ENCODE measurements around the gene CDH11. TPM values are rescaled to one million over a fixed set of nuclear protein-coding genes. Genes with fewer than 3 reads are reported as not detected.

CDH11 gene
- polyA plus RNA-seq, 1 experiment = 276 TPM

- no peak for TF ChIP-seq CTCF (IDR thresholded peaks at IDR 0.05; ENCODE audit: low read depth, low read length)
- Histone ChIP-seq H3K27me3 (ENCODE audit: control insufficient read depth, insufficient read depth, low read length) (no peaks in the 10 kb centered on the region), H3K4me3 (ENCODE audit: low read depth, low read length) (no peak overlapping the region), H3K27ac (ENCODE audit: low read depth, low read length) (no peak overlapping the region), H3K9me3 (ENCODE audit: control insufficient read depth, insufficient read depth, low read length) (no peaks in the 10 kb centered on the region)
- no peak for DNase-seq (ENCODE audit: low read depth, low spot score)
- CTCF ChIA-PET = interaction anchor here (0.7 to 1.6 kb wide), 2 partner anchors 9 to 1653 kb away, joined by 3 to 7 read pairs; no protein-coding TSS in a partner anchor
- POLR2A ChIA-PET = no interaction called here
These were observed 7.3 kb downstream of the CDH11 start for GRCh38 chr16:65114527-65114926.

- Histone ChIP-seq H3K27me3 (ENCODE audit: control insufficient read depth, insufficient read depth, low read length) (no peaks in the 10 kb centered on the region), H3K9me3 (ENCODE audit: control insufficient read depth, insufficient read depth, low read length) (no peaks in the 10 kb centered on the region), H3K27ac (ENCODE audit: low read depth, low read length) (no peak overlapping the region), H3K4me3 (ENCODE audit: low read depth, low read length) (no peak overlapping the region)
- ChIA-PET CTCF (interaction anchor here (1.6 kb wide), 1 partner anchor 8 kb away, joined by 7 read pairs; no protein-coding TSS in a partner anchor), POLR2A (no interaction called here)
- no peak for DNase-seq (ENCODE audit: low read depth, low spot score)
- TF ChIP-seq CTCF (IDR thresholded peaks at IDR 0.05; ENCODE audit: low read depth, low read length) = no peak
These were observed 8.4 kb downstream of the CDH11 start for GRCh38 chr16:65113441-65113840.

- Histone ChIP-seq H3K9me3 (ENCODE audit: control insufficient read depth, insufficient read depth, low read length) (no peaks in the 10 kb centered on the region), H3K4me3 (ENCODE audit: low read depth, low read length) (no peak overlapping the region), H3K27ac (ENCODE audit: low read depth, low read length) (no peak overlapping the region), H3K27me3 (ENCODE audit: control insufficient read depth, insufficient read depth, low read length) (no peaks in the 10 kb centered on the region)
- no peak for TF ChIP-seq CTCF (IDR thresholded peaks at IDR 0.05; ENCODE audit: low read depth, low read length)
- POLR2A ChIA-PET = interaction anchor here (0.7 kb wide), 1 partner anchor 144 kb away, joined by 3 read pairs; no protein-coding TSS in a partner anchor
- DNase-seq (ENCODE audit: low read depth, low spot score) = no peak
- CTCF ChIA-PET = interaction anchor here (0.5 to 0.6 kb wide), 2 partner anchors 476 to 1745 kb away, joined by 3 to 4 read pairs; no protein-coding TSS in a partner anchor
These were observed 10.6 kb downstream of the CDH11 start for GRCh38 chr16:65111306-65111705.

GRCh38 chr16:65106757-65107156, 15.1 kb downstream of the CDH11 start:
- CTCF ChIA-PET = no interaction called here
- DNase-seq (ENCODE audit: low read depth, low spot score) = no peak

GRCh38 chr16:65105171-65105570, 16.7 kb downstream of the CDH11 start:
- ChIA-PET POLR2A (no interaction called here), CTCF (interaction anchor here (1.3 to 1.6 kb wide), 2 partner anchors 9 to 13 kb away, joined by 3 to 7 read pairs; no protein-coding TSS in a partner anchor)
- H3K4me3 ChIP-seq (ENCODE audit: low read depth, low read length) = no peak overlapping the region
- no peaks in the 10 kb centered on the region for H3K9me3 ChIP-seq (ENCODE audit: control insufficient read depth, insufficient read depth, low read length)
- TF ChIP-seq CTCF (IDR thresholded peaks at IDR 0.05; ENCODE audit: low read depth, low read length) = peak; percentile 11; the same call in 1 of the 2 replicates
- no peak overlapping the region for H3K27ac ChIP-seq (ENCODE audit: low read depth, low read length)
- H3K27me3 ChIP-seq (ENCODE audit: control insufficient read depth, insufficient read depth, low read length) = no peaks in the 10 kb centered on the region
- no peak for DNase-seq (ENCODE audit: low read depth, low spot score)

More at GRCh38 chr16:65106757-65107156, 15.1 kb downstream of the CDH11 start:
- H3K4me3 ChIP-seq (ENCODE audit: low read depth, low read length) = no peak overlapping the region
- TF ChIP-seq CTCF (IDR thresholded peaks at IDR 0.05; ENCODE audit: low read depth, low read length) = no peak
- no peak overlapping the region for H3K27ac ChIP-seq (ENCODE audit: low read depth, low read length)
- no peaks in the 10 kb centered on the region for H3K9me3 ChIP-seq (ENCODE audit: control insufficient read depth, insufficient read depth, low read length)
- POLR2A ChIA-PET = no interaction called here
- no peaks in the 10 kb centered on the region for H3K27me3 ChIP-seq (ENCODE audit: control insufficient read depth, insufficient read depth, low read length)

Measured in AG04450 (cell line).